Coronary artery (tissue), 2 donors: ENCODE results near the gene IFI27L2.

Experiments
- DNase-seq: peaks from one replicate; pipeline ENCODE4 v3.0.0-alpha.2; 2017; ENCODE audit warnings: low spot score
- H3K27ac ChIP-seq, 2 donors: fragments of 200-600 bp; sonication (generic); one replicate each; pipeline ENCODE4 v1.5.1; 2016 to 2019
- H3K4me3 ChIP-seq: fragments of 200-600 bp; sonication (generic); 2 replicates; pipeline ENCODE4 v1.5.1; 2016; ENCODE audit warnings: mild to moderate bottlenecking, moderate library complexity
- TF ChIP-seq, protein P1 (sequence below): fragments of 200-600 bp; sonication (generic); IDR thresholded peaks from one replicate; pipeline ENCODE4 v1.5.1; 2019; ENCODE audit warnings: antibody characterized with exemption

IFI27L2 gene

DNA sequence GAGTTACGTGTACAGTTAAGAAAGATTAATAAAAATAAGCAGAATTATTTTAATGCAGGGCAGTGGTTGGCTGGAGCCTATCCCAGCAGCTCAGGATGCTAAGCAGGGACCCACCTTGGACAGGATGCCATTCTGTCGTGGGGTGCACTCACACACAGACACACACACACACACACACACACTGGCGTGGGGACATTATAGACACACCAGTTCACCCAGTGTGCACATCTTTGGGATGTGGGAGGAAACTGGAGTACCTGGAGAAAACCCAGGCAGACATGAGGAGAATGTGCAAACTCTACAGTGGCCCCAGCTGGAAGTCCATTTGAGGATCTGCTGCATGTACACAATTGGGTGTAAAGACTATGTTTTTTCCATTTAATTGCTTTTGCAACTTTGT lies 12.8 kb upstream of the IFI27L2 start:
- DNase-seq: no peak
- no peak overlapping the region for H3K4me3 ChIP-seq
- H3K27ac ChIP-seq: no peak overlapping the region
- TF ChIP-seq, protein P1, sequence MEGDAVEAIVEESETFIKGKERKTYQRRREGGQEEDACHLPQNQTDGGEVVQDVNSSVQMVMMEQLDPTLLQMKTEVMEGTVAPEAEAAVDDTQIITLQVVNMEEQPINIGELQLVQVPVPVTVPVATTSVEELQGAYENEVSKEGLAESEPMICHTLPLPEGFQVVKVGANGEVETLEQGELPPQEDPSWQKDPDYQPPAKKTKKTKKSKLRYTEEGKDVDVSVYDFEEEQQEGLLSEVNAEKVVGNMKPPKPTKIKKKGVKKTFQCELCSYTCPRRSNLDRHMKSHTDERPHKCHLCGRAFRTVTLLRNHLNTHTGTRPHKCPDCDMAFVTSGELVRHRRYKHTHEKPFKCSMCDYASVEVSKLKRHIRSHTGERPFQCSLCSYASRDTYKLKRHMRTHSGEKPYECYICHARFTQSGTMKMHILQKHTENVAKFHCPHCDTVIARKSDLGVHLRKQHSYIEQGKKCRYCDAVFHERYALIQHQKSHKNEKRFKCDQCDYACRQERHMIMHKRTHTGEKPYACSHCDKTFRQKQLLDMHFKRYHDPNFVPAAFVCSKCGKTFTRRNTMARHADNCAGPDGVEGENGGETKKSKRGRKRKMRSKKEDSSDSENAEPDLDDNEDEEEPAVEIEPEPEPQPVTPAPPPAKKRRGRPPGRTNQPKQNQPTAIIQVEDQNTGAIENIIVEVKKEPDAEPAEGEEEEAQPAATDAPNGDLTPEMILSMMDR: no peak

DNA sequence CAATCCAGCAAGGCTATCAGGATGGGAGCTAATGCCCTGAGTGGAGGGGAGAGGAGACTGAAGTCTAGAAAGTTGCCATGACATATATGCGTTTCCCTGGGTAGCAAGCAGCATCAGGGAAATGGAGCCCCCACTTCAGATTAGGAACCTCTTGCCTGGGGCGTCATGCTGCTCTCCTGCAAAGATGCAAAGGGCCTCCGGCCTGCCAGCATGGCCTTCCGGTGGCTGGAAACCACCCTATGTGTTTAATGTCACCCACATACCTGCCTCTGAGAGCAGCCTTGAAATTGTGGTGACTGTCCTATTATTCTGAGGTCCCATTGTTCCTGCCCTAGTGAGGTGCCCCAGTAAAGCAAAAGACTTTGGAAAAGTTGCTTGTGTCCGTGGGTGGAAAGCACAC lies 10.0 kb upstream of the IFI27L2 start:
- TF ChIP-seq, protein P1: no peak
- DNase-seq: no peak
- Histone ChIP-seq H3K27ac (no peak overlapping the region), H3K4me3 (no peak overlapping the region)

GRCh38 chr14:94139006-94139405 lies 9.6 kb upstream of the IFI27L2 start:
- Histone ChIP-seq H3K27ac (no peak overlapping the region), H3K4me3 (no peak overlapping the region)
- TF ChIP-seq, protein P1: no peak
- DNase-seq: no peak

GRCh38 chr14:94138251-94138650 lies 8.8 kb upstream of the IFI27L2 start:
- no peak for DNase-seq
- Histone ChIP-seq H3K27ac (no peak overlapping the region), H3K4me3 (no peak overlapping the region)
- TF ChIP-seq, protein P1: no peak

DNA sequence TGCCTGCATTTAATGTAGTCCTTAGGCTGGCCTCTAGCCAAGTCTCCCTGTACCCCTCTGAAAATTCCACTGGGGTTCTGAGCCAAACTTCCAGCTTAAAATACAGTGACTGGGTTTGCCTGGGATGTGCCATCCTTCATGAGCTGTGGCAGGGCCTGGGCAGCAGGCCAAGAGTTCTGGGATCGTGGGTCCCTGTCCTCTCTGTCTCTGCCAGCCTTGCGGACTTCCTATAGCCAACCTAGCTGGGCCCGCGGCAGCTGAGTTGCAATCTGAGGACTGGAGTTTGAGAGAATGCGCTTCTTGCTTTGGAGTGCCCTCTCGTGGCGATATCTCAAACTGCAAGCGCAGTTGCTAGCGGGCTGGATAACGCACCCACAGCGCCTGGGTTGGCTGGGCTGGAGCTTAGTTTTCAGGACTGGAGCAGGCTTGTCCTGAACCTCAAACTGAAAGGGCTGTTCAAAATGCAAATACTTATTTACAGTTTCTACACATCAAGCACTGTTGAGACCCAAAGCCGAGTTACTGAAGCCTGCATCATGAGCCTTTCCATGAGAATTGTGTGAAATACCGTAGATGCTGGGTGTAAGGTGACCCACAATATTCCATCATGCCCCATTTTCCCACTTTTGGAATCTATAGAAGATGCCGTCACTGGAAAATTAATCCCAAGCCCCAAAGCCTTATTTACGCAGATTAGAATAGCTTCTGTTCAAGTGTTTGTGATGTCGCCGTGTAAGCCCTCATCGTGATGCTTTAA lies 7.3 kb upstream of the IFI27L2 start:
- H3K27ac ChIP-seq: no peak overlapping the region
- TF ChIP-seq, protein P1: peak; percentile 91
- peak; percentile 84 for DNase-seq
- no peak overlapping the region for H3K4me3 ChIP-seq

- TF ChIP-seq, protein P1: no peak
- H3K27ac ChIP-seq: no peak overlapping the region
- H3K4me3 ChIP-seq: no peak overlapping the region
- DNase-seq: no peak
These were observed 6.1 kb upstream of the IFI27L2 start for GRCh38 chr14:94135476-94135875.

GRCh38 chr14:94132285-94132887 lies 3.0 kb upstream of the IFI27L2 start:
- Histone ChIP-seq H3K27ac (no peak overlapping the region), H3K4me3 (no peak overlapping the region)
- DNase-seq: peak; percentile 36
- TF ChIP-seq, protein P1: peak; percentile 63
